Measurements from ENCODE around the gene TAGLN.

- TF ChIP-seq CTCF (IDR thresholded peaks at IDR 0.05): no peak
- no peak for TF ChIP-seq POLR2A (IDR thresholded peaks at IDR 0.05)
Observed at GRCh38 chr11:117189191-117189940, 9.8 kb upstream of the TAGLN start.

Measured in uterus (tissue), 2 donors.